ENCODE results near the gene FKBP4.

DNA sequence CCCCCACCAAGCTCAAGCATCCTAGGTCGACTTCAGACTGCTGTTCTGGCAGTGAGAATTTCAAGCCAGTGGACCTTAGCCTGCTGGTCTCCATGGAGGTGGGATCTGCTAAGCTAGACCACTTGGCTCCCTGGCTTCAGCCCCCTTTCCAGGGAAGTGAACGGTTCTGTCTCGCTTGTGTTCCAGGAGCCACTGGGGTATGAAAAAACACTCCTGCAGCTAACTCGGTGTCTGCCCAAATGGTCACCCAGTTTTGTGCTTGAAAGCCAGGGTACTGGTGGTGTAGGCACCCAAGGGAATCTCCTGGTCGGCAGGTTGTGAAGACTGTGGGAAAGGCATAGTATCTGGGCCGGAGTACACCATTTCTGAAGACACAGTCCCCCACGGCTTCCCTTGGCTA is 44.6 kb upstream of the FKBP4 start:
- no peak for TF ChIP-seq CTCF (IDR thresholded peaks at IDR 0.05)
- TF ChIP-seq EZH2 (IDR thresholded peaks at IDR 0.05; ENCODE audit: borderline replicate concordance, insufficient read depth, low read depth, low read length, poor library complexity, severe bottlenecking), result no peak

Measured in B cell (primary cell).